Thoracic aorta (tissue), 2 donors: ENCODE measurements around the gene RPL22. TPM values are rescaled to one million over a fixed set of nuclear protein-coding genes. Genes with fewer than 3 reads are reported as not detected.

Source experiments
- ATAC-seq: fragments of 150-250 bp; one replicate; pipeline ENCODE4 v1.8.0; 2017; ENCODE audit warnings: low read depth; ENCODE audit not compliant: insufficient number of reproducible peaks, low FRiP score
- DNase-seq: peaks from one replicate; pipeline ENCODE4 v3.0.0-alpha.2; 2020; ENCODE audit warnings: low spot score
- H3K27ac ChIP-seq, 2 donors: fragments of 200-600 bp; sonication (generic); 1 replicate in 1 of 2; 2 replicates in 1 of 2; pipeline ENCODE4 v1.5.1; 2016; ENCODE audit warnings: mild to moderate bottlenecking in 2 of 2, moderate library complexity in 2 of 2
- H3K27me3 ChIP-seq: fragments of 200-600 bp; sonication (generic); replicated peaks from 2 replicates; pipeline ENCODE4 v1.6.0; 2016; ENCODE audit warnings: mild to moderate bottlenecking; ENCODE audit not compliant: insufficient read depth
- H3K36me3 ChIP-seq: fragments of 200-600 bp; sonication (generic); one replicate; pipeline ENCODE4 v1.5.1; 2016
- H3K4me1 ChIP-seq, 2 donors: fragments of 200-600 bp; sonication (generic); 1 replicate in 1 of 2; 2 replicates in 1 of 2; pipeline versions ENCODE4 v1.5.1 to v1.6.0; 2016; ENCODE audit warnings: low read depth in 2 of 2, mild to moderate bottlenecking in 1 of 2; ENCODE audit not compliant: control insufficient read depth in 1 of 2
- H3K4me3 ChIP-seq: fragments of 200-600 bp; sonication (generic); 2 replicates; pipeline ENCODE4 v1.5.1; 2016; ENCODE audit warnings: mild to moderate bottlenecking
- H3K9me3 ChIP-seq: fragments of 200-600 bp; sonication (generic); 2 replicates; pipeline ENCODE4 v1.5.1; 2016
- total RNA-seq, 2 donors: library from RNA; depleted of rRNA; stranded (reverse); fragments of >200 nt; gene quantifications; one replicate each; pipeline versions ENCODE4 v1.1.0 to v1.2.3, GENCODE V29; 2016
- TF ChIP-seq, protein P1 (sequence below): fragments of 200-600 bp; sonication (generic); IDR thresholded peaks from one replicate; pipeline ENCODE4 v1.5.1; 2019; ENCODE audit warnings: antibody characterized with exemption

RPL22 gene
- total RNA-seq, 2 donors from 2014 or later, result 80.4 to 130 TPM

DNA sequence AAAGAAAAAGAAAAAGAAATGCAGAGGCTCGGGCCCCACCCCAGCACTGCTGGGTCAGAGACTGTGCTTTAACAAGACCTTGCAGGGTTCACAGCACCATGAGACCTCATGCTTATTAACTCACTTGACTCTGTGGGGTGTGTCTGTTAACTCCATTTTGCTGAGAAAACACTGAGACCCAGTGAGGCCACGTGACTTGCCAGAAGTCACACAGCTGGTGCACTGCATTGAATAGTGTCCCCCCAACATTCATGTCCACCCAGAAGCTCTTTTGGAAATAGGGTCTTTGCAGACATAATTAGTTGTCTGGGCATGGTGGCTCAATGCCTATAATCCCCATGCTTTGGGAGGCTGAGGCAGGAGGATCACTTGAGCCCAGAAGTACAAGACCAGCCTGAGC lies 59.0 kb downstream of the RPL22 start:
- ATAC-seq, result no peak
- no peak overlapping the region for H3K27ac ChIP-seq
- no peaks in the 10 kb centered on the region for H3K9me3 ChIP-seq
- TF ChIP-seq, protein P1, sequence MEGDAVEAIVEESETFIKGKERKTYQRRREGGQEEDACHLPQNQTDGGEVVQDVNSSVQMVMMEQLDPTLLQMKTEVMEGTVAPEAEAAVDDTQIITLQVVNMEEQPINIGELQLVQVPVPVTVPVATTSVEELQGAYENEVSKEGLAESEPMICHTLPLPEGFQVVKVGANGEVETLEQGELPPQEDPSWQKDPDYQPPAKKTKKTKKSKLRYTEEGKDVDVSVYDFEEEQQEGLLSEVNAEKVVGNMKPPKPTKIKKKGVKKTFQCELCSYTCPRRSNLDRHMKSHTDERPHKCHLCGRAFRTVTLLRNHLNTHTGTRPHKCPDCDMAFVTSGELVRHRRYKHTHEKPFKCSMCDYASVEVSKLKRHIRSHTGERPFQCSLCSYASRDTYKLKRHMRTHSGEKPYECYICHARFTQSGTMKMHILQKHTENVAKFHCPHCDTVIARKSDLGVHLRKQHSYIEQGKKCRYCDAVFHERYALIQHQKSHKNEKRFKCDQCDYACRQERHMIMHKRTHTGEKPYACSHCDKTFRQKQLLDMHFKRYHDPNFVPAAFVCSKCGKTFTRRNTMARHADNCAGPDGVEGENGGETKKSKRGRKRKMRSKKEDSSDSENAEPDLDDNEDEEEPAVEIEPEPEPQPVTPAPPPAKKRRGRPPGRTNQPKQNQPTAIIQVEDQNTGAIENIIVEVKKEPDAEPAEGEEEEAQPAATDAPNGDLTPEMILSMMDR, result no peak
- H3K4me3 ChIP-seq, result no peak overlapping the region
- no peaks in the 10 kb centered on the region for H3K4me1 ChIP-seq
- no peaks in the 10 kb centered on the region for H3K27me3 ChIP-seq
- no peaks in the 10 kb centered on the region for H3K36me3 ChIP-seq
- no peak for DNase-seq

- ATAC-seq, result no peak
- DNase-seq, result no peak
- Histone ChIP-seq H3K27me3 (no peaks in the 10 kb centered on the region), H3K9me3 (no peaks in the 10 kb centered on the region), H3K36me3 (no peaks in the 10 kb centered on the region), H3K4me1 (no peaks in the 10 kb centered on the region), H3K4me3 (no peak overlapping the region), H3K27ac (no peak overlapping the region)
- TF ChIP-seq, protein P1, result no peak
These were observed 61.6 kb downstream of the RPL22 start for GRCh38 chr1:6137758-6138157.

DNA sequence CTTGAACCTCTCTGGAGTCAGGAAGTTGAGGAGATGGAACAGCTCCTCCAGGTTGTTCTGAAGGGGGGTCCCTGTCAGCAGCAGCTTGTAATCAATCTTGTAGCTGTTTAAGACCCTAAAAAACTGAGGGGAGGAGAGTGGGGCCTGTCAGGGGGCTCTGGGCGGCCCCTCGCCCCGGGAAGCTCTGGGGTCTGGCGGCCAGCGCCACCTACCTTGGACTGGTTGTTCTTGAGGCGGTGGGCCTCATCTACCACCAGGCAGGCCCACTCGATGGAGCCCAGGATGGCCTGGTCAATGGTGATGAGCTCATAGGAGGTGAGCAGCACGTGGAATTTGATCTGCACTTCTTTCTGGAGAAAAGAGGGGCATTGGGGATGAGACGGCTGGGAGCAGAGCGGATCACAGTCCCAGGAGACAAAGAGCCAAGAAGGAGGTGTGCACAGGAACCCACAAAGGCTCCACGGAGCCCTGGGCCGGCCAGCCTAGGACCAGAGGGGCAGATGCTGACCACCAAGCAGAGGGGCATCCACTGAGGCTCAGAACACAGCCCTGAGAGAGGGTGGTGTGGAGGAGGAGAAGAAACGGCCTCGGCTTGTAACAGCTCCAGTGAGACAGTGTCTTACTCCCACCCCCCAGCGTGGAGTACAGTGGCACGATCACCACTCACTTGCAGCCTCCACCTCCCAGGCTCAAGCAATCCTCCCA lies 62.7 kb downstream of the RPL22 start:
- Histone ChIP-seq H3K9me3 (no peaks in the 10 kb centered on the region), H3K4me3 (no peak overlapping the region), H3K27ac (no peak overlapping the region), H3K4me1 (no peaks in the 10 kb centered on the region), H3K36me3 (no peaks in the 10 kb centered on the region), H3K27me3 (no peaks in the 10 kb centered on the region)
- TF ChIP-seq, protein P1, result no peak
- ATAC-seq, result no peak
- no peak for DNase-seq

Other genes starting within 250 kb of the RPL22 start
- gene NPHP4, start 207.2 kb downstream of the RPL22 start, total RNA-seq, result 10 to 100 TPM; 11.4 to 15.1 TPM
- gene KCNAB2, start 153.7 kb downstream of the RPL22 start, total RNA-seq, result 10 to 100 TPM; 14.0 to 36.1 TPM
- gene CHD5, start 19.3 kb downstream of the RPL22 start, total RNA-seq, result 1 to 10 TPM; 1.1 to 3.2 TPM
- 10 to 100 TPM; 30.5 to 50.1 TPM for gene RNF207, start 6.5 kb upstream of the RPL22 start, total RNA-seq
- 10 to 100 TPM; 65.3 to 90.0 TPM for gene ICMT, start 36.4 kb upstream of the RPL22 start, total RNA-seq
- not detected for gene HES3, start 44.6 kb upstream of the RPL22 start, total RNA-seq
- gene GPR153, start 61.5 kb upstream of the RPL22 start, total RNA-seq, result 1 to 10 TPM; 4.6 to 4.7 TPM
- 10 to 100 TPM; 23.7 to 33.0 TPM for gene ACOT7, start 194.2 kb upstream of the RPL22 start, total RNA-seq
- gene HES2, start 220.3 kb upstream of the RPL22 start, total RNA-seq, result not detected
- not detected for gene ESPN, start 225.2 kb upstream of the RPL22 start, total RNA-seq